Adipocyte (in vitro differentiated cells): ENCODE results near the gene ZNF346.

Experiments
- DNase-seq: peaks from one replicate; pipeline ENCODE4 v3.0.0-alpha.2; 2015; ENCODE audit warnings: low read depth
- H3K27me3 ChIP-seq: replicated peaks from 2 replicates; pipeline ENCODE4 v1.7.0; 2013; ENCODE audit warnings: mild to moderate bottlenecking, low read length, moderate library complexity; ENCODE audit not compliant: control insufficient read depth, insufficient read depth
- H3K36me3 ChIP-seq: 2 replicates; pipeline ENCODE4 v1.7.0; 2013; ENCODE audit warnings: low read length, mild to moderate bottlenecking, moderate library complexity; ENCODE audit not compliant: control insufficient read depth, insufficient read depth, severe bottlenecking
- H3K4me1 ChIP-seq: 2 replicates; pipeline ENCODE4 v1.7.0; 2013; ENCODE audit warnings: mild to moderate bottlenecking, low read length, moderate library complexity; ENCODE audit not compliant: control insufficient read depth, insufficient read depth
- H3K4me3 ChIP-seq: 2 replicates; pipeline ENCODE4 v1.7.0; 2013; ENCODE audit warnings: mild to moderate bottlenecking, low read length, moderate library complexity
- H3K9ac ChIP-seq: 2 replicates; pipeline ENCODE4 v1.7.0; 2013; ENCODE audit warnings: mild to moderate bottlenecking, low read length, moderate library complexity
- H3K9me3 ChIP-seq: 2 replicates; pipeline ENCODE4 v1.7.0; 2013; ENCODE audit warnings: mild to moderate bottlenecking, low read length, moderate library complexity; ENCODE audit not compliant: control insufficient read depth

ZNF346 gene

GRCh38 chr5:177015156-177015555 is 7.3 kb upstream of the ZNF346 start:
- H3K4me1 ChIP-seq: peaks cover 6% of the 10 kb centered on the region
- H3K27me3 ChIP-seq: no peaks in the 10 kb centered on the region
- H3K4me3 ChIP-seq: no peak overlapping the region
- H3K9ac ChIP-seq: no peak overlapping the region
- H3K9me3 ChIP-seq: no peaks in the 10 kb centered on the region
- DNase-seq: no peak
- no peaks in the 10 kb centered on the region for H3K36me3 ChIP-seq

- peaks cover 8% of the 10 kb centered on the region for H3K4me1 ChIP-seq
- no peak for DNase-seq
Observed at GRCh38 chr5:177018341-177018740, 4.2 kb upstream of the ZNF346 start.

GRCh38 chr5:177020033-177020432 is 2.5 kb upstream of the ZNF346 start:
- Histone ChIP-seq H3K4me1 (peaks cover 9% of the 10 kb centered on the region), H3K9ac (no peak overlapping the region), H3K4me3 (no peak overlapping the region), H3K27me3 (no peaks in the 10 kb centered on the region), H3K36me3 (no peaks in the 10 kb centered on the region), H3K9me3 (no peaks in the 10 kb centered on the region)
- no peak for DNase-seq

More at GRCh38 chr5:177018341-177018740, 4.2 kb upstream of the ZNF346 start:
- H3K9me3 ChIP-seq: no peaks in the 10 kb centered on the region
- no peak overlapping the region for H3K9ac ChIP-seq
- no peaks in the 10 kb centered on the region for H3K27me3 ChIP-seq
- H3K36me3 ChIP-seq: no peaks in the 10 kb centered on the region
- H3K4me3 ChIP-seq: no peak overlapping the region

- no peaks in the 10 kb centered on the region for H3K36me3 ChIP-seq
- H3K4me1 ChIP-seq: peaks cover 11% of the 10 kb centered on the region
- H3K4me3 ChIP-seq: peak overlapping the region; percentile 91
- no peaks in the 10 kb centered on the region for H3K9me3 ChIP-seq
- no peaks in the 10 kb centered on the region for H3K27me3 ChIP-seq
- H3K9ac ChIP-seq: peak overlapping the region; percentile 98
- no peak for DNase-seq
Observed at GRCh38 chr5:177023303-177023664, 788 bp downstream of the ZNF346 start.

GRCh38 chr5:177024559-177024958 is 2.1 kb downstream of the ZNF346 start:
- H3K9me3 ChIP-seq: no peaks in the 10 kb centered on the region
- DNase-seq: no peak
- peaks cover 11% of the 10 kb centered on the region for H3K4me1 ChIP-seq
- no peaks in the 10 kb centered on the region for H3K27me3 ChIP-seq
- H3K4me3 ChIP-seq: no peak overlapping the region
- no peak overlapping the region for H3K9ac ChIP-seq
- peaks cover 7% of the 10 kb centered on the region for H3K36me3 ChIP-seq

- DNase-seq: no peak
- Histone ChIP-seq H3K9ac (no peak overlapping the region), H3K4me1 (peaks cover 11% of the 10 kb centered on the region), H3K9me3 (no peaks in the 10 kb centered on the region), H3K36me3 (peaks cover 8% of the 10 kb centered on the region), H3K27me3 (no peaks in the 10 kb centered on the region), H3K4me3 (no peak overlapping the region)
Observed at GRCh38 chr5:177025101-177025601, 2.7 kb downstream of the ZNF346 start.

- Histone ChIP-seq H3K9me3 (no peaks in the 10 kb centered on the region), H3K36me3 (peaks cover 8% of the 10 kb centered on the region), H3K27me3 (no peaks in the 10 kb centered on the region), H3K9ac (no peak overlapping the region), H3K4me1 (peaks cover 11% of the 10 kb centered on the region), H3K4me3 (no peak overlapping the region)
- no peak for DNase-seq
Observed at GRCh38 chr5:177027665-177028064, 5.2 kb downstream of the ZNF346 start.

GRCh38 chr5:177029498-177029897 is 7.0 kb downstream of the ZNF346 start:
- Histone ChIP-seq H3K4me1 (peaks cover 6% of the 10 kb centered on the region), H3K9ac (no peak overlapping the region), H3K9me3 (no peaks in the 10 kb centered on the region), H3K4me3 (no peak overlapping the region), H3K36me3 (peaks cover 12% of the 10 kb centered on the region), H3K27me3 (no peaks in the 10 kb centered on the region)
- DNase-seq: no peak

- Histone ChIP-seq H3K4me1 (peaks cover 5% of the 10 kb centered on the region), H3K27me3 (no peaks in the 10 kb centered on the region), H3K36me3 (peaks cover 4% of the 10 kb centered on the region), H3K9ac (no peak overlapping the region), H3K9me3 (no peaks in the 10 kb centered on the region), H3K4me3 (no peak overlapping the region)
- DNase-seq: no peak
Observed at GRCh38 chr5:177035976-177036375, 13.5 kb downstream of the ZNF346 start.

- peaks cover 10% of the 10 kb centered on the region for H3K4me1 ChIP-seq
- H3K9ac ChIP-seq: no peak overlapping the region
- no peaks in the 10 kb centered on the region for H3K9me3 ChIP-seq
- peaks cover 7% of the 10 kb centered on the region for H3K36me3 ChIP-seq
- no peaks in the 10 kb centered on the region for H3K27me3 ChIP-seq
- no peak overlapping the region for H3K4me3 ChIP-seq
- no peak for DNase-seq
Observed at GRCh38 chr5:177036443-177036842, 13.9 kb downstream of the ZNF346 start.

GRCh38 chr5:177036921-177037320 is 14.4 kb downstream of the ZNF346 start:
- Histone ChIP-seq H3K9me3 (no peaks in the 10 kb centered on the region), H3K4me1 (peaks cover 13% of the 10 kb centered on the region), H3K36me3 (peaks cover 12% of the 10 kb centered on the region), H3K27me3 (no peaks in the 10 kb centered on the region), H3K4me3 (no peak overlapping the region), H3K9ac (no peak overlapping the region)
- DNase-seq: no peak

GRCh38 chr5:177040814-177041420 is 18.4 kb downstream of the ZNF346 start:
- peak; percentile 65 for DNase-seq
- H3K4me1 ChIP-seq: peaks cover 13% of the 10 kb centered on the region
- H3K36me3 ChIP-seq: peaks cover 42% of the 10 kb centered on the region

More at GRCh38 chr5:177040814-177041420, 18.4 kb downstream of the ZNF346 start:
- Histone ChIP-seq H3K27me3 (no peaks in the 10 kb centered on the region), H3K9ac (no peak overlapping the region), H3K9me3 (no peaks in the 10 kb centered on the region), H3K4me3 (no peak overlapping the region)
